Central memory CD8-positive, alpha-beta T cell (primary cell): ENCODE results near the gene BPHL.
"Not testable (repeated sequence)": the region's sequence is repeated elsewhere in the genome, so short reads cannot be mapped to it uniquely, and the experiment has no call there.

Experiments used
- ATAC-seq: fragments of 150-1000 bp; cut with Tn5 transposase; replicated peaks from 2 replicates; pipeline ENCODE4 v1.10.0; 2022; ENCODE audit warnings: mild to moderate bottlenecking, moderate FRiP score, moderate number of reproducible peaks; ENCODE audit not compliant: poor library complexity, severe bottlenecking; ENCODE audit errors: extremely low read depth
- DNase-seq, 2 donors: peaks; one replicate each; pipeline ENCODE4 v3.0.0; 2021; ENCODE audit warnings: low spot score in 2 of 2
- H3K27ac Mint-ChIP-seq: one replicate; pipeline ENCODE4 v1.8.0; 2022; ENCODE audit warnings: low read depth, mild to moderate bottlenecking, moderate library complexity, mixed read lengths
- H3K27me3 Mint-ChIP-seq: one replicate; pipeline ENCODE4 v1.8.0; 2022; ENCODE audit warnings: mixed read lengths
- H3K36me3 Mint-ChIP-seq: one replicate; pipeline ENCODE4 v1.8.0; 2022; ENCODE audit warnings: mild to moderate bottlenecking, moderate library complexity, mixed read lengths; ENCODE audit not compliant: insufficient read depth
- H3K4me1 Mint-ChIP-seq: one replicate; pipeline ENCODE4 v1.8.0; 2022; ENCODE audit warnings: mixed read lengths
- H3K4me3 Mint-ChIP-seq: one replicate; pipeline ENCODE4 v1.8.0; 2022; ENCODE audit warnings: mild to moderate bottlenecking, moderate library complexity, mixed read lengths
- H3K9me3 Mint-ChIP-seq: one replicate; pipeline ENCODE4 v1.8.0; 2022; ENCODE audit warnings: mixed read lengths

Gene BPHL

GRCh38 chr6:3196770-3197169, 78.3 kb downstream of the BPHL start:
- Mint-ChIP-seq H3K4me1 (no peaks in the 10 kb centered on the region), H3K27ac (no peak overlapping the region), H3K4me3 (no peak overlapping the region), H3K36me3 (no peaks in the 10 kb centered on the region), H3K27me3 (peaks cover 29% of the 10 kb centered on the region), H3K9me3 (no peaks in the 10 kb centered on the region)
- ATAC-seq (no peak), DNase-seq (no peak)

- ATAC-seq, DNase-seq, H3K9me3 Mint-ChIP-seq, H3K36me3 Mint-ChIP-seq, H3K4me3 Mint-ChIP-seq, H3K27ac Mint-ChIP-seq, H3K4me1 Mint-ChIP-seq: not testable (repeated sequence)
- peaks cover 27% of the 10 kb centered on the region for H3K27me3 Mint-ChIP-seq
Observed at GRCh38 chr6:3197734-3198133, 79.2 kb downstream of the BPHL start.

GRCh38 chr6:3199382-3199781, 80.9 kb downstream of the BPHL start:
- no peak for ATAC-seq
- H3K36me3 Mint-ChIP-seq: no peaks in the 10 kb centered on the region
- H3K27me3 Mint-ChIP-seq: peaks cover 36% of the 10 kb centered on the region
- no peaks in the 10 kb centered on the region for H3K4me1 Mint-ChIP-seq
- H3K9me3 Mint-ChIP-seq: no peaks in the 10 kb centered on the region
- no peak overlapping the region for H3K27ac Mint-ChIP-seq
- no peak overlapping the region for H3K4me3 Mint-ChIP-seq
- DNase-seq: no peak

GRCh38 chr6:3200682-3201081, 82.2 kb downstream of the BPHL start:
- no peaks in the 10 kb centered on the region for H3K4me1 Mint-ChIP-seq
- no peak for ATAC-seq
- H3K27ac Mint-ChIP-seq: no peak overlapping the region
- no peaks in the 10 kb centered on the region for H3K36me3 Mint-ChIP-seq
- no peak overlapping the region for H3K4me3 Mint-ChIP-seq
- H3K27me3 Mint-ChIP-seq: peaks cover 37% of the 10 kb centered on the region
- H3K9me3 Mint-ChIP-seq: no peaks in the 10 kb centered on the region
- DNase-seq: no peak

GRCh38 chr6:3201388-3201787, 82.9 kb downstream of the BPHL start:
- Mint-ChIP-seq H3K4me3 (no peak overlapping the region), H3K4me1 (no peaks in the 10 kb centered on the region), H3K9me3 (no peaks in the 10 kb centered on the region), H3K27ac (no peak overlapping the region), H3K27me3 (peaks cover 44% of the 10 kb centered on the region), H3K36me3 (no peaks in the 10 kb centered on the region)
- ATAC-seq (no peak), DNase-seq (no peak)
